Neural progenitor cell (in vitro differentiated cells): ENCODE results near the gene PSME3IP1.

ENCODE experiments used
- CTCF ChIP-seq: fragments of 200-600 bp; sonication (generic); IDR thresholded peaks from 2 replicates; pipeline ENCODE4 v1.5.1; 2017; ENCODE audit warnings: antibody characterized with exemption, mild to moderate bottlenecking
- EZH2 ChIP-seq: fragments of 200-600 bp; sonication (generic); IDR thresholded peaks from 2 replicates; pipeline ENCODE4 v1.6.1; 2017; ENCODE audit warnings: antibody characterized with exemption, mild to moderate bottlenecking, moderate library complexity

DNA sequence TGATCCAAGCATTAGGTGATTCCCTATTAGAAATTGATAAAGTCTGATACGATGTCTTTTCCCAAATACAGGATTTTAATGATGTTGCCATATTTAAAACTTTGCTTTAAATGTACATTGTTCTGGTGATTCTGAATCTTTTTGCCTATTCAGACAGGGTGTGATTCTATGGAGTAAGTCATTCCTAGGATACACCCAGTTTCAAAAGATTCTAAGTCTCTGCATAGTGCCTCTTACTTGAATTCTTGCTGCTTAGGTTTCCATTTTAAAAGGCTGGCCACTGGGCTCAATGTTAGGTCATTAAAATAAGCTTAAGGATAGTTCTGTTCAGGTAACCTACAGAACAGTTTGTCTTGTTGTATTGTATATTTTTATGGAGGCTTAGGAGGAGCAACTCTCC, 37.2 kb upstream of the PSME3IP1 start:
- TF ChIP-seq CTCF = no peak
- no peak for TF ChIP-seq EZH2
